Muscle of leg (tissue), 11 donors: ENCODE results near the gene RAB3IP. TPM values are rescaled to one million over a fixed set of nuclear protein-coding genes. Genes with fewer than 3 reads are reported as not detected.

Experiments
- DNase-seq: peaks from one replicate; pipeline ENCODE4 v3.0.0; 2013
- H3K27ac ChIP-seq: one replicate; pipeline ENCODE4 v1.5.1; 2013; ENCODE audit warnings: mild to moderate bottlenecking, low read length, control low read depth
- H3K27me3 ChIP-seq: one replicate; pipeline ENCODE4 v1.6.1; 2013; ENCODE audit warnings: low read length; ENCODE audit not compliant: control insufficient read depth, insufficient read depth
- H3K36me3 ChIP-seq: one replicate; pipeline ENCODE4 v1.6.1; 2013; ENCODE audit warnings: low read length; ENCODE audit not compliant: control insufficient read depth, insufficient read depth
- H3K4me1 ChIP-seq: one replicate; pipeline ENCODE4 v1.6.1; 2013; ENCODE audit warnings: low read length; ENCODE audit not compliant: control insufficient read depth, insufficient read depth
- H3K4me3 ChIP-seq: one replicate; pipeline ENCODE4 v1.5.1; 2013; ENCODE audit warnings: low read length, control low read depth
- H3K9me3 ChIP-seq: replicated peaks from 2 replicates; pipeline ENCODE4 v1.6.1; 2013; ENCODE audit warnings: low read depth, low read length; ENCODE audit not compliant: control insufficient read depth
- WGBS: methylation state at CpG from one replicate; pipeline ENCODE4 v1.1.5; 2013; ENCODE audit warnings: missing lambda C conversion rate; ENCODE audit not compliant: insufficient coverage; 5-methylcytosine and 5-hydroxymethylcytosine counted together
- polyA plus RNA-seq, 8 donors: library from polyadenylated mRNA; unstranded; fragments of 120-200 nt; gene quantifications; one replicate each; pipeline versions ENCODE4 v1.2.1 to v1.2.3, GENCODE V29; 2013; ENCODE audit warnings: inconsistent platforms in 1 of 8, low replicate concordance in 1 of 8; ENCODE audit not compliant: insufficient read length in 8 of 8, insufficient read depth in 1 of 8
- total RNA-seq: library from RNA; stranded (reverse); fragments of 120-200 nt; gene quantifications from one replicate; pipeline ENCODE4 v1.2.4, GENCODE V29; 2013

RAB3IP gene
- total and polyA plus RNA-seq, 9 donors = 6.5 to 11.2 (median 9.0) TPM

- H3K27ac ChIP-seq = no peak overlapping the region
- whole genome bisulfite sequencing = no CpG with 5 or more reads among the region's 3 CpGs
Observed at GRCh38 chr12:69708649-69709048, 30.0 kb upstream of the RAB3IP start.

GRCh38 chr12:69712826-69713225 is 25.8 kb upstream of the RAB3IP start:
- DNase-seq = no peak
- Histone ChIP-seq H3K4me3 (no peak overlapping the region), H3K27me3 (no peaks in the 10 kb centered on the region), H3K4me1 (no peaks in the 10 kb centered on the region), H3K9me3 (no peaks in the 10 kb centered on the region), H3K36me3 (no peaks in the 10 kb centered on the region), H3K27ac (no peak overlapping the region)
- no CpG with 5 or more reads among the region's 2 CpGs for WGBS

More at GRCh38 chr12:69708649-69709048, 30.0 kb upstream of the RAB3IP start:
- Histone ChIP-seq H3K4me1 (no peaks in the 10 kb centered on the region), H3K9me3 (no peaks in the 10 kb centered on the region), H3K27me3 (no peaks in the 10 kb centered on the region), H3K4me3 (no peak overlapping the region), H3K36me3 (no peaks in the 10 kb centered on the region)
- no peak for DNase-seq

- no peaks in the 10 kb centered on the region for H3K4me1 ChIP-seq
- 100% methylated on average over 1 of the region's 3 CpGs for WGBS
- no peaks in the 10 kb centered on the region for H3K9me3 ChIP-seq
Observed at GRCh38 chr12:69714542-69714941, 24.1 kb upstream of the RAB3IP start.

GRCh38 chr12:69719336-69720316 is 19.0 kb upstream of the RAB3IP start:
- H3K4me3 ChIP-seq = no peak overlapping the region
- no peaks in the 10 kb centered on the region for H3K27me3 ChIP-seq
- WGBS = no CpG with 5 or more reads among the region's 1 CpG
- H3K27ac ChIP-seq = no peak overlapping the region
- no peaks in the 10 kb centered on the region for H3K9me3 ChIP-seq
- peak; percentile 11 for DNase-seq
- H3K4me1 ChIP-seq = no peaks in the 10 kb centered on the region
- no peaks in the 10 kb centered on the region for H3K36me3 ChIP-seq

More at GRCh38 chr12:69714542-69714941, 24.1 kb upstream of the RAB3IP start:
- DNase-seq = no peak
- no peaks in the 10 kb centered on the region for H3K27me3 ChIP-seq
- H3K4me3 ChIP-seq = no peak overlapping the region
- no peaks in the 10 kb centered on the region for H3K36me3 ChIP-seq
- no peak overlapping the region for H3K27ac ChIP-seq

GRCh38 chr12:69720750-69721149 is 17.9 kb upstream of the RAB3IP start:
- no peaks in the 10 kb centered on the region for H3K27me3 ChIP-seq
- WGBS = no CpG with 5 or more reads among the region's 3 CpGs
- H3K9me3 ChIP-seq = no peaks in the 10 kb centered on the region
- no peaks in the 10 kb centered on the region for H3K4me1 ChIP-seq
- H3K27ac ChIP-seq = no peak overlapping the region
- H3K4me3 ChIP-seq = no peak overlapping the region
- no peak for DNase-seq
- H3K36me3 ChIP-seq = no peaks in the 10 kb centered on the region

- no peak overlapping the region for H3K27ac ChIP-seq
- H3K27me3 ChIP-seq = no peaks in the 10 kb centered on the region
- DNase-seq = no peak
- H3K9me3 ChIP-seq = no peaks in the 10 kb centered on the region
- no peaks in the 10 kb centered on the region for H3K36me3 ChIP-seq
- no peaks in the 10 kb centered on the region for H3K4me1 ChIP-seq
- H3K4me3 ChIP-seq = no peak overlapping the region
- 92% methylated on average over 2 of the region's 4 CpGs for WGBS
Observed at GRCh38 chr12:69726922-69727321, 11.7 kb upstream of the RAB3IP start.

GRCh38 chr12:69732088-69732487 is 6.6 kb upstream of the RAB3IP start:
- no peaks in the 10 kb centered on the region for H3K9me3 ChIP-seq
- no peaks in the 10 kb centered on the region for H3K36me3 ChIP-seq
- no peak for DNase-seq
- H3K4me3 ChIP-seq = no peak overlapping the region
- no CpG with 5 or more reads among the region's 1 CpG for WGBS
- no peaks in the 10 kb centered on the region for H3K4me1 ChIP-seq
- no peaks in the 10 kb centered on the region for H3K27me3 ChIP-seq
- H3K27ac ChIP-seq = no peak overlapping the region

- Histone ChIP-seq H3K27me3 (no peaks in the 10 kb centered on the region), H3K4me1 (peaks cover 3% of the 10 kb centered on the region), H3K27ac (no peak overlapping the region), H3K36me3 (no peaks in the 10 kb centered on the region), H3K4me3 (no peak overlapping the region), H3K9me3 (no peaks in the 10 kb centered on the region)
- WGBS = no CpG with 5 or more reads among the region's 1 CpG
- DNase-seq = no peak
Observed at GRCh38 chr12:69733638-69734037, 5.0 kb upstream of the RAB3IP start.

GRCh38 chr12:69739287-69740191 is 879 bp downstream of the RAB3IP start:
- H3K36me3 ChIP-seq = no peaks in the 10 kb centered on the region
- H3K9me3 ChIP-seq = no peaks in the 10 kb centered on the region
- WGBS = under 1% methylated on average over 58 of the region's 66 CpGs
- no peak overlapping the region for H3K27ac ChIP-seq
- peak overlapping the region; percentile 67 for H3K4me3 ChIP-seq
- DNase-seq = peak; percentile 36
- H3K27me3 ChIP-seq = peaks cover 10% of the 10 kb centered on the region
- H3K4me1 ChIP-seq = peaks cover 3% of the 10 kb centered on the region

- no peak for DNase-seq
- Histone ChIP-seq H3K4me1 (no peaks in the 10 kb centered on the region), H3K36me3 (no peaks in the 10 kb centered on the region), H3K9me3 (no peaks in the 10 kb centered on the region), H3K4me3 (no peak overlapping the region), H3K27ac (no peak overlapping the region), H3K27me3 (peaks cover 10% of the 10 kb centered on the region)
- no CpG with 5 or more reads among the region's 4 CpGs for WGBS
Observed at GRCh38 chr12:69744109-69744508, 5.4 kb downstream of the RAB3IP start.
